GM12865 (cell line): ENCODE results near the gene P2RY13.

Experiments used
- DNase-seq: peaks from one replicate; pipeline ENCODE4 v3.0.0; 2010; ENCODE audit warnings: low read depth
- H3K4me3 ChIP-seq: 2 replicates; pipeline ENCODE4 v1.5.1; 2011; ENCODE audit warnings: mild to moderate bottlenecking, low read depth, low read length, control low read depth
- CTCF ChIP-seq: IDR thresholded peaks from 2 replicates; pipeline ENCODE4 v1.5.1; 2011; ENCODE audit warnings: low read length, control low read depth, low read depth, inconsistent platforms; ENCODE audit not compliant: insufficient read depth; ENCODE audit errors: missing control alignments

The P2RY13 gene

GRCh38 chr3:151289445-151289844 lies 39.9 kb downstream of the P2RY13 start:
- no peak for DNase-seq

GRCh38 chr3:151285940-151286339 lies 43.4 kb downstream of the P2RY13 start:
- TF ChIP-seq CTCF = no peak
- no peak for DNase-seq
- no peak overlapping the region for H3K4me3 ChIP-seq

More at GRCh38 chr3:151289445-151289844, 39.9 kb downstream of the P2RY13 start:
- H3K4me3 ChIP-seq = no peak overlapping the region
- no peak for TF ChIP-seq CTCF

- no peak for DNase-seq
- H3K4me3 ChIP-seq = no peak overlapping the region
- no peak for TF ChIP-seq CTCF
Observed at GRCh38 chr3:151283907-151284461, 45.4 kb downstream of the P2RY13 start.

GRCh38 chr3:151283387-151283786 lies 46.0 kb downstream of the P2RY13 start:
- H3K4me3 ChIP-seq = no peak overlapping the region
- no peak for TF ChIP-seq CTCF
- DNase-seq = no peak

GRCh38 chr3:151282921-151283320 lies 46.4 kb downstream of the P2RY13 start:
- H3K4me3 ChIP-seq = no peak overlapping the region
- TF ChIP-seq CTCF = peak; percentile 49
- DNase-seq = peak; percentile 67

- TF ChIP-seq CTCF = no peak
- H3K4me3 ChIP-seq = no peak overlapping the region
- no peak for DNase-seq
Observed at GRCh38 chr3:151281671-151282324, 47.6 kb downstream of the P2RY13 start.

- no peak for TF ChIP-seq CTCF
- peak; percentile 5 for DNase-seq
- H3K4me3 ChIP-seq = no peak within 1 kb of the TSS
Observed at GRCh38 chr3:151278230-151278629, 51.1 kb downstream of the P2RY13 start, which contains the start of gene P2RY14. P2RY14 (minus strand) TSS chr3:151278542; CDS start chr3:151214316, 64,226 bp downstream.
